ENCODE measurements around the gene REX1BD. TPM values are rescaled to one million over a fixed set of nuclear protein-coding genes. Genes with fewer than 3 reads are reported as not detected.

Gene REX1BD
- total RNA-seq, 1 donor from 2014 or later: 47.4 TPM

DNA sequence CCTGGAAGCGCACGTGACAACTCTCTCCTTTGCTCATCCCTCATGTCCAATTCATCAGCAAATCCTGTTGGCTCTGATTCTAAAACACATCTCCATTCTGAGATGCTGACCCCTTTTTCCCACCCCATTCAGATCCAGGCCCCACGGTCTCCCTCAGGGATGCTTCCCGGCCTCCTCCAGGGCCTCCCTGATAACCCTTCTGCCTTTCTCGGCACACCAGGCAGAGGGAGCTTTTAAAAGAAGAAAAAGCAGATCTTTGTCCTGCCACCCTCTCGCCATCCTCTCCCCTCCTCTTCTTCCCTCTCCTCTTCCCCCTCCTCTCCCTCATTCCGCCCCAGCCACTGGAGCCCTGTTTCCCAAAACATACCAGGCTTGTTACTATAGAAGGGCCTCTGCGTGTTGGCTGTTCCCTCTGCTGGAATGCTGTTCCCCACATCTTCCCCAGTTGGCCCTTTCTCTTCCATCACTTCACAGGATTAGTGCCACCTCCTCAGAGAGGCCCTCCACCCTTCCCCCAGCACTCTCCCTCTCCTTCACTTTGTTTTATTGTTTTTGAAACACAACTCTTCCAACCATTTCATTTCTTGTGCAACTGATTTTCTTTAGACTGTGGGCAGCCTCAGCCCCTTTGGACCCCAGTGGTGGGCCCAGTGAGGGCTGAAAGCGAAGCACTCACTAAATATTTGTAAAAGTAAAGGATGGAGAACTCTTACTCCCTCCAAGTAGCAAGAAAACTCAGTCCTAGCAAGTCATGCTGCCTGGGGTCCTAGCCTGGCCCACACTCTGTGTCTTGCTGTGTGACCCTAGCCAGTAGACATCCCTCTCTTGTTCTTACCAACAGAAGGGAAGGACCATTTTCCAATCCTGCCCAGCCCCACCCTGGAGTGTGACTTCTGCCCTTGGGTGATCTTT, 20.5 kb downstream of the REX1BD start:
- no peak overlapping the region for H3K4me3 ChIP-seq (ENCODE audit: insufficient read depth, low read depth, low read length)
- peaks cover 52% of the 10 kb centered on the region for H3K27me3 Mint-ChIP-seq (ENCODE audit: low read depth, unreplicated experiment)
- FAIRE-seq (no peak), DNase-seq (ENCODE audit: low read depth) (no peak)
- H3K27ac Mint-ChIP-seq (ENCODE audit: unreplicated experiment): no peak overlapping the region
- peaks cover 9% of the 10 kb centered on the region for H3K4me1 ChIP-seq (ENCODE audit: insufficient read depth, low read length)
- H3K27me3 ChIP-seq (ENCODE audit: insufficient read depth, low read length): peaks cover 65% of the 10 kb centered on the region
- no peak overlapping the region for H3K9ac ChIP-seq (ENCODE audit: low read length)
- peaks cover 19% of the 10 kb centered on the region for H4K20me1 ChIP-seq (ENCODE audit: insufficient read depth, low read length)
- peaks cover 3% of the 10 kb centered on the region for H3K36me3 Mint-ChIP-seq (ENCODE audit: low read depth, unreplicated experiment)
- TF ChIP-seq, protein P1, sequence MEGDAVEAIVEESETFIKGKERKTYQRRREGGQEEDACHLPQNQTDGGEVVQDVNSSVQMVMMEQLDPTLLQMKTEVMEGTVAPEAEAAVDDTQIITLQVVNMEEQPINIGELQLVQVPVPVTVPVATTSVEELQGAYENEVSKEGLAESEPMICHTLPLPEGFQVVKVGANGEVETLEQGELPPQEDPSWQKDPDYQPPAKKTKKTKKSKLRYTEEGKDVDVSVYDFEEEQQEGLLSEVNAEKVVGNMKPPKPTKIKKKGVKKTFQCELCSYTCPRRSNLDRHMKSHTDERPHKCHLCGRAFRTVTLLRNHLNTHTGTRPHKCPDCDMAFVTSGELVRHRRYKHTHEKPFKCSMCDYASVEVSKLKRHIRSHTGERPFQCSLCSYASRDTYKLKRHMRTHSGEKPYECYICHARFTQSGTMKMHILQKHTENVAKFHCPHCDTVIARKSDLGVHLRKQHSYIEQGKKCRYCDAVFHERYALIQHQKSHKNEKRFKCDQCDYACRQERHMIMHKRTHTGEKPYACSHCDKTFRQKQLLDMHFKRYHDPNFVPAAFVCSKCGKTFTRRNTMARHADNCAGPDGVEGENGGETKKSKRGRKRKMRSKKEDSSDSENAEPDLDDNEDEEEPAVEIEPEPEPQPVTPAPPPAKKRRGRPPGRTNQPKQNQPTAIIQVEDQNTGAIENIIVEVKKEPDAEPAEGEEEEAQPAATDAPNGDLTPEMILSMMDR (IDR thresholded peaks at IDR 0.05; ENCODE audit: insufficient read depth, low read depth, low read length): no peak
- TF ChIP-seq EZH2 (IDR thresholded peaks at IDR 0.05; ENCODE audit: insufficient read depth, low read length): no peak
- no peaks in the 10 kb centered on the region for H3K9me3 ChIP-seq (ENCODE audit: insufficient read depth, low read depth, low read length)
- no peak overlapping the region for H3K27ac ChIP-seq (ENCODE audit: low read depth, low read length)
- H3K4me2 ChIP-seq (ENCODE audit: low read length): no peak overlapping the region
- H2AFZ ChIP-seq (ENCODE audit: low read depth, low read length): no peak overlapping the region
- no peaks in the 10 kb centered on the region for H3K79me2 ChIP-seq (ENCODE audit: insufficient read depth, low read length)
- no peak overlapping the region for H3K4me3 Mint-ChIP-seq (ENCODE audit: unreplicated experiment)
- no peaks in the 10 kb centered on the region for H3K9me3 Mint-ChIP-seq (ENCODE audit: unreplicated experiment)
- H3K36me3 ChIP-seq (ENCODE audit: insufficient read depth, low read length): no peaks in the 10 kb centered on the region
- peaks cover 7% of the 10 kb centered on the region for H3K4me1 Mint-ChIP-seq (ENCODE audit: low read depth, unreplicated experiment)

DNA sequence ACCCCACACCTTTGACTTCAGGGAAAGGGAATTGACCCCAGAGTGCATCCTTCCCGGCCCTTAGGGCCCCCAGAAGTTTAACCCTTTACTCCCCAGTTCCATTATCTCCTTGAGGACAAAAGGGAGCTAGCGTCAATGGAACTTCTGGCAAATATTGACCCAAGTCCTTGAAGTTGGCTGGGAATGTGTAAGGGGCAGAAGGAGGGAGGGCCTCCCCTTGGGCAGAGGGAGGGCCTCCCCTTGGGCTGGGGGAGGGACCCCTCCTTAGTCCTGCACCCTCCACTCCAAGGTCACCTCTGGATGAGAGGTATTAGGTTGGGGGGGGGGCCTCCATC, 21.1 kb downstream of the REX1BD start:
- Histone ChIP-seq H3K27me3 (ENCODE audit: insufficient read depth, low read length) (peaks cover 65% of the 10 kb centered on the region), H3K4me3 (ENCODE audit: insufficient read depth, low read depth, low read length) (no peak overlapping the region), H3K4me1 (ENCODE audit: insufficient read depth, low read length) (peaks cover 9% of the 10 kb centered on the region), H4K20me1 (ENCODE audit: insufficient read depth, low read length) (peaks cover 19% of the 10 kb centered on the region), H2AFZ (ENCODE audit: low read depth, low read length) (no peak overlapping the region), H3K36me3 (ENCODE audit: insufficient read depth, low read length) (no peaks in the 10 kb centered on the region), H3K4me2 (ENCODE audit: low read length) (no peak overlapping the region), H3K9me3 (ENCODE audit: insufficient read depth, low read depth, low read length) (no peaks in the 10 kb centered on the region), H3K79me2 (ENCODE audit: insufficient read depth, low read length) (no peaks in the 10 kb centered on the region), H3K9ac (ENCODE audit: low read length) (no peak overlapping the region), H3K27ac (ENCODE audit: low read depth, low read length) (no peak overlapping the region)
- TF ChIP-seq, protein P1 (IDR thresholded peaks at IDR 0.05; ENCODE audit: insufficient read depth, low read depth, low read length): no peak
- no peak for TF ChIP-seq EZH2 (IDR thresholded peaks at IDR 0.05; ENCODE audit: insufficient read depth, low read length)
- DNase-seq (ENCODE audit: low read depth): no peak
- H3K27me3 Mint-ChIP-seq (ENCODE audit: low read depth, unreplicated experiment): peaks cover 59% of the 10 kb centered on the region
- H3K36me3 Mint-ChIP-seq (ENCODE audit: low read depth, unreplicated experiment): peaks cover 3% of the 10 kb centered on the region
- H3K4me3 Mint-ChIP-seq (ENCODE audit: unreplicated experiment): no peak overlapping the region
- no peak for FAIRE-seq
- no peaks in the 10 kb centered on the region for H3K9me3 Mint-ChIP-seq (ENCODE audit: unreplicated experiment)
- no peak overlapping the region for H3K27ac Mint-ChIP-seq (ENCODE audit: unreplicated experiment)
- peaks cover 7% of the 10 kb centered on the region for H3K4me1 Mint-ChIP-seq (ENCODE audit: low read depth, unreplicated experiment)

DNA sequence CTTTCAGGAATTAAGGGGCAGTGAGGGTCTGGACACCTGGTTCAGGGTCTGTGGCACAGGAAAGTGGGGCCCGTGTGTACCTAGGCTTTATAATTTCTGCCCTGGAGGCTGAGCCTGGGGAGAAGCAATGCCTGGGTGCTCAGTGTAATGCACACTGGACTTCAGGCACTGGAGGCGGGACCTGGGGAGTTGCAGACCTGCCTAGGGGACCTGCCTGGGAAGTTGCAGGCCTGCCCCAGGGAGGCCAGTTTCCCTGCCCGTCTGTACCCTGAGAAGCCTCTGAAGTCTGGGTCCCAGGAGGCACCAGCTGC, 21.6 kb downstream of the REX1BD start:
- Histone ChIP-seq H3K27ac (ENCODE audit: low read depth, low read length) (no peak overlapping the region), H4K20me1 (ENCODE audit: insufficient read depth, low read length) (peaks cover 19% of the 10 kb centered on the region), H3K79me2 (ENCODE audit: insufficient read depth, low read length) (no peaks in the 10 kb centered on the region), H3K27me3 (ENCODE audit: insufficient read depth, low read length) (peaks cover 65% of the 10 kb centered on the region), H3K9me3 (ENCODE audit: insufficient read depth, low read depth, low read length) (no peaks in the 10 kb centered on the region), H3K4me1 (ENCODE audit: insufficient read depth, low read length) (peaks cover 9% of the 10 kb centered on the region), H3K4me2 (ENCODE audit: low read length) (no peak overlapping the region), H3K9ac (ENCODE audit: low read length) (no peak overlapping the region), H3K4me3 (ENCODE audit: insufficient read depth, low read depth, low read length) (no peak overlapping the region), H2AFZ (ENCODE audit: low read depth, low read length) (no peak overlapping the region), H3K36me3 (ENCODE audit: insufficient read depth, low read length) (no peaks in the 10 kb centered on the region)
- Mint-ChIP-seq H3K36me3 (ENCODE audit: low read depth, unreplicated experiment) (peaks cover 3% of the 10 kb centered on the region), H3K4me3 (ENCODE audit: unreplicated experiment) (no peak overlapping the region), H3K27ac (ENCODE audit: unreplicated experiment) (no peak overlapping the region), H3K27me3 (ENCODE audit: low read depth, unreplicated experiment) (peaks cover 60% of the 10 kb centered on the region), H3K9me3 (ENCODE audit: unreplicated experiment) (peaks cover 3% of the 10 kb centered on the region), H3K4me1 (ENCODE audit: low read depth, unreplicated experiment) (peaks cover 7% of the 10 kb centered on the region)
- no peak for FAIRE-seq
- no peak for TF ChIP-seq EZH2 (IDR thresholded peaks at IDR 0.05; ENCODE audit: insufficient read depth, low read length)
- TF ChIP-seq, protein P1 (IDR thresholded peaks at IDR 0.05; ENCODE audit: insufficient read depth, low read depth, low read length): no peak
- no peak for DNase-seq (ENCODE audit: low read depth)

Measured in astrocyte (in vitro differentiated cells and primary cell).